A673 (cell line): ENCODE results near the gene SORCS3. TPM values are rescaled to one million over a fixed set of nuclear protein-coding genes. Genes with fewer than 3 reads are reported as not detected.

Experiments
- BruUV-seq: library from RNA; stranded (reverse); fragments of 400-500 nt; replicated peaks from 2 replicates; lab custom pipeline; 2021; lab: Mats Ljungman, UMichigan
- CTCF ChIA-PET: fragments of 300-600 bp; sonication (Branson Sonifier 250); formaldehyde crosslinking; loops from one replicate; lab custom pipeline; 2022; ENCODE audit warnings: antibody characterized with exemption; lab: Charles Lee
- POLR2A ChIA-PET: fragments of 300-600 bp; sonication (Branson Sonifier 250); formaldehyde crosslinking; loops from one replicate; lab custom pipeline; 2022; ENCODE audit warnings: antibody characterized with exemption; ENCODE audit not compliant: low non-redundant PET; lab: Charles Lee
- DNase-seq: peaks from one replicate; pipeline ENCODE4 v3.0.0-alpha.2; 2015; ENCODE audit warnings: low spot score
- H3K27ac ChIP-seq: fragments of 200-600 bp; sonication (generic); 2 replicates; pipeline ENCODE4 v1.5.1; 2016; ENCODE audit warnings: mixed run types, low read depth, mild to moderate bottlenecking, mixed read lengths, antibody characterized with exemption, low read length; ENCODE audit not compliant: poor library complexity, severe bottlenecking
- H3K27me3 ChIP-seq: fragments of 200-600 bp; sonication (generic); replicated peaks from 2 replicates; pipeline ENCODE4 v1.6.1; 2017; ENCODE audit warnings: mixed run types, low read depth, mild to moderate bottlenecking, mixed read lengths, antibody characterized with exemption, low read length; ENCODE audit not compliant: insufficient read depth, poor library complexity
- H3K36me3 ChIP-seq: fragments of 200-600 bp; sonication (generic); 2 replicates; pipeline ENCODE4 v1.6.1; 2016; ENCODE audit warnings: mixed run types, mild to moderate bottlenecking, mixed read lengths, antibody characterized with exemption, low read length; ENCODE audit not compliant: insufficient read depth, poor library complexity, severe bottlenecking
- H3K4me1 ChIP-seq: fragments of 200-600 bp; sonication (generic); 2 replicates; pipeline ENCODE4 v1.6.1; 2017; ENCODE audit warnings: mixed run types, mild to moderate bottlenecking, mixed read lengths, antibody characterized with exemption, low read length; ENCODE audit not compliant: insufficient read depth, poor library complexity, severe bottlenecking
- H3K4me3 ChIP-seq: fragments of 200-600 bp; sonication (generic); 2 replicates; pipeline ENCODE4 v1.5.1; 2016; ENCODE audit warnings: low read depth, mixed run types, mild to moderate bottlenecking, mixed read lengths, low read length; ENCODE audit not compliant: poor library complexity, severe bottlenecking
- H3K9me3 ChIP-seq: fragments of 200-600 bp; sonication (generic); 2 replicates; pipeline ENCODE4 v1.6.1; 2016; ENCODE audit warnings: mixed run types, low read depth, mild to moderate bottlenecking, mixed read lengths, antibody characterized with exemption, low read length; ENCODE audit not compliant: poor library complexity, severe bottlenecking
- EZH2 ChIP-seq: fragments of 200-600 bp; sonication (generic); IDR thresholded peaks from 2 replicates; pipeline ENCODE4 v1.6.1; 2017; ENCODE audit warnings: borderline replicate concordance, low read depth, mild to moderate bottlenecking, mixed read lengths, antibody characterized with exemption, low read length; ENCODE audit not compliant: poor library complexity, severe bottlenecking
- intact Hi-C: fragments of 100-400 bp; cut with micrococcal nuclease; formaldehyde crosslinking; loops from one replicate; pipeline ENCODE4 v1.10.0; 2022; ENCODE audit not compliant: unreplicated experiment
- total RNA-seq: library from RNA; stranded (reverse); gene quantifications from 2 replicates; pipeline ENCODE4 v1.2.3, GENCODE V29; 2021
- TF ChIP-seq, protein P1 (sequence below): fragments of 300-800, 200-600 bp; sonication (generic); conservative IDR thresholded peaks from 2 replicates; pipeline ENCODE4 v1.5.1; 2017; ENCODE audit warnings: low read depth, mild to moderate bottlenecking, antibody characterized with exemption, low read length, moderate library complexity, mixed read lengths

Gene SORCS3
- total RNA-seq, 1 experiment from 2014 or later: not detected

DNA sequence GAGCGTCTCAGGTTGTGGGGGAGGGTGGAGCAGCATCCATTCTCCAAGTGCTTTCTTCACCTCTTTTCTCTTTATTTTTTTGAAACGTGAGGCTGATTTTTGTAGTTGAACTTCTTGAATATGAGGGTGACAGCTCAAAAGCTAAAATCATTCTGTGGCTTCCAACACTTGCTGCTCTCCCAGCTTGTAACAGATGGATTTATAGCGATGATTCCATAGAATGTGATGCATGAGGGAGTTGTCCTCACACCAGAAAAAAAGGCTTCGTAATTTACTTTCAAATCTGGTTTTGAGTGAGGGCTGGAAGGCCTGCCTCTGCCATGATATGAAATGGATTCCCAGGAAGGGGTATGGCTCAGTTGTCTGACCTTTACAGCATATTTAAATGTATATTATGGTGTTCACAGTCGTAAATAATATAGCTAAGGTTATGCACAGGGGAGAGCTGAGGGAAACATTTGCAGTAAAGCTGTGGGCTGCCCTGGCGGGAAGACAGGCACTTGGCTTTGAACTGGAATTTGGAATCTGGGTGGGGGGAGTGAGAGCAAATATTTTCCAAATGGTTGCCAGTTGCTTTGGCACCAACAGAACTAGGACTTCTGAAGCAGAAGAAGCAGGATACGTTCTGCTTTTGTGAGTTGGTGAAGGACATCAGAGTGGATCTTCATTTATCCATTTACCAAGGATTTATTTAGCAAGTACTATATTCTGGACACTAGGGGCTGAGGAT lies 166.7 kb downstream of the SORCS3 start:
- no peak overlapping the region for H3K27ac ChIP-seq
- ChIA-PET CTCF (no interaction called here), POLR2A (no interaction called here)
- H3K27me3 ChIP-seq: peaks cover 10% of the 10 kb centered on the region
- TF ChIP-seq, protein P1, sequence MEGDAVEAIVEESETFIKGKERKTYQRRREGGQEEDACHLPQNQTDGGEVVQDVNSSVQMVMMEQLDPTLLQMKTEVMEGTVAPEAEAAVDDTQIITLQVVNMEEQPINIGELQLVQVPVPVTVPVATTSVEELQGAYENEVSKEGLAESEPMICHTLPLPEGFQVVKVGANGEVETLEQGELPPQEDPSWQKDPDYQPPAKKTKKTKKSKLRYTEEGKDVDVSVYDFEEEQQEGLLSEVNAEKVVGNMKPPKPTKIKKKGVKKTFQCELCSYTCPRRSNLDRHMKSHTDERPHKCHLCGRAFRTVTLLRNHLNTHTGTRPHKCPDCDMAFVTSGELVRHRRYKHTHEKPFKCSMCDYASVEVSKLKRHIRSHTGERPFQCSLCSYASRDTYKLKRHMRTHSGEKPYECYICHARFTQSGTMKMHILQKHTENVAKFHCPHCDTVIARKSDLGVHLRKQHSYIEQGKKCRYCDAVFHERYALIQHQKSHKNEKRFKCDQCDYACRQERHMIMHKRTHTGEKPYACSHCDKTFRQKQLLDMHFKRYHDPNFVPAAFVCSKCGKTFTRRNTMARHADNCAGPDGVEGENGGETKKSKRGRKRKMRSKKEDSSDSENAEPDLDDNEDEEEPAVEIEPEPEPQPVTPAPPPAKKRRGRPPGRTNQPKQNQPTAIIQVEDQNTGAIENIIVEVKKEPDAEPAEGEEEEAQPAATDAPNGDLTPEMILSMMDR: no peak
- no peak for TF ChIP-seq EZH2
- intact Hi-C loops: no loop called here
- no peaks in the 10 kb centered on the region for H3K4me1 ChIP-seq
- no peak overlapping the region for H3K4me3 ChIP-seq
- H3K9me3 ChIP-seq: no peaks in the 10 kb centered on the region
- H3K36me3 ChIP-seq: no peaks in the 10 kb centered on the region
- BruUV-seq: no TSS peak
- DNase-seq: no peak

- peak; percentile 14 for DNase-seq
- no TSS peak for BruUV-seq
- TF ChIP-seq, protein P1: no peak
- TF ChIP-seq EZH2: no peak
- Histone ChIP-seq H3K27ac (no peak overlapping the region), H3K36me3 (no peaks in the 10 kb centered on the region), H3K27me3 (peaks cover 5% of the 10 kb centered on the region), H3K9me3 (no peaks in the 10 kb centered on the region), H3K4me1 (no peaks in the 10 kb centered on the region), H3K4me3 (no peak overlapping the region)
- intact Hi-C loops: no loop called here
- CTCF ChIA-PET: interaction anchor here (0.5 kb wide), 1 partner anchor 58 kb away, joined by 3 read pairs; no protein-coding TSS in a partner anchor
- POLR2A ChIA-PET: no interaction called here
These were observed 168.4 kb downstream of the SORCS3 start for GRCh38 chr10:104809288-104810090.

GRCh38 chr10:104811166-104811565 lies 170.1 kb downstream of the SORCS3 start:
- no peaks in the 10 kb centered on the region for H3K9me3 ChIP-seq
- intact Hi-C loops: no loop called here
- H3K4me3 ChIP-seq: no peak overlapping the region
- DNase-seq: no peak
- H3K27ac ChIP-seq: no peak overlapping the region
- BruUV-seq: no TSS peak
- H3K4me1 ChIP-seq: no peaks in the 10 kb centered on the region
- POLR2A ChIA-PET: no interaction called here
- H3K36me3 ChIP-seq: no peaks in the 10 kb centered on the region
- no peak for TF ChIP-seq EZH2
- TF ChIP-seq, protein P1: no peak
- CTCF ChIA-PET: no interaction called here
- H3K27me3 ChIP-seq: peaks cover 15% of the 10 kb centered on the region
